MM.1S (cell line): ENCODE measurements around the gene ZNF638.

Experiments used
- EZH2 ChIP-seq: fragments of 300-600 bp; sonication (generic); optimal IDR thresholded peaks from 2 replicates; pipeline ENCODE3; 2017; ENCODE audit warnings: low read depth, mild to moderate bottlenecking, antibody characterized with exemption, low read length, mixed read lengths
- EZH2phosphoT487 ChIP-seq: fragments of 300-600 bp; sonication (generic); IDR thresholded peaks from 2 replicates; pipeline ENCODE4 v1.6.1; 2018; ENCODE audit warnings: antibody characterized with exemption, low read length
- TF ChIP-seq, protein P1 (sequence below): fragments of 300-600 bp; sonication (generic); IDR thresholded peaks from 2 replicates; pipeline ENCODE4 v1.5.1; 2016; ENCODE audit warnings: antibody characterized with exemption, low read length, mixed read lengths

DNA sequence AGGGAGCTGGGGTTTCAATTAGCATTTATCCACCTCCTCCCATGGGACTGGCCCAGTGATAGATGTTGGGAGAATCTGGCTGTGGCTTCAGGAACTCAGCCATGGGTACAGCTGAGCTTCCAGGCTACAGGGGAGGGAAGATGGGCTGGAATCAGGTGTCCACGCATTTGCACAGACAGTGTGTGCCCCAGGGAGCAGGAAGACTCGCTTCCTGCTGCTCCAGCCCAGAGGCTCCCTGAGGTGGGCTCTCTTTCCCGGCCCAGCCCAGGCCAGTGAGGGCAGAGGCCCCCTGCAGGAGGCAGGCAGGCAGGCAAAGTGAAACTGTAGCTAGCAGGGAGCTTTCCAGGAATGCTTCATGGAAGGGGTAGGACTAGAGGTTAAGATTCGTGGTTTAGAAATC, 150.5 kb downstream of the ZNF638 start:
- TF ChIP-seq, protein P1, sequence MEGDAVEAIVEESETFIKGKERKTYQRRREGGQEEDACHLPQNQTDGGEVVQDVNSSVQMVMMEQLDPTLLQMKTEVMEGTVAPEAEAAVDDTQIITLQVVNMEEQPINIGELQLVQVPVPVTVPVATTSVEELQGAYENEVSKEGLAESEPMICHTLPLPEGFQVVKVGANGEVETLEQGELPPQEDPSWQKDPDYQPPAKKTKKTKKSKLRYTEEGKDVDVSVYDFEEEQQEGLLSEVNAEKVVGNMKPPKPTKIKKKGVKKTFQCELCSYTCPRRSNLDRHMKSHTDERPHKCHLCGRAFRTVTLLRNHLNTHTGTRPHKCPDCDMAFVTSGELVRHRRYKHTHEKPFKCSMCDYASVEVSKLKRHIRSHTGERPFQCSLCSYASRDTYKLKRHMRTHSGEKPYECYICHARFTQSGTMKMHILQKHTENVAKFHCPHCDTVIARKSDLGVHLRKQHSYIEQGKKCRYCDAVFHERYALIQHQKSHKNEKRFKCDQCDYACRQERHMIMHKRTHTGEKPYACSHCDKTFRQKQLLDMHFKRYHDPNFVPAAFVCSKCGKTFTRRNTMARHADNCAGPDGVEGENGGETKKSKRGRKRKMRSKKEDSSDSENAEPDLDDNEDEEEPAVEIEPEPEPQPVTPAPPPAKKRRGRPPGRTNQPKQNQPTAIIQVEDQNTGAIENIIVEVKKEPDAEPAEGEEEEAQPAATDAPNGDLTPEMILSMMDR, result no peak
- TF ChIP-seq EZH2phosphoT487, result no peak
- TF ChIP-seq EZH2, result no peak
